Effector memory CD4-positive, alpha-beta T cell (primary cell): ENCODE measurements around the gene CDHR4.
A peak's percentile ranks its signal among the peaks of the same experiment; 100 is the strongest.

ENCODE experiments used
- DNase-seq, 3 donors: peaks; one replicate each; pipeline ENCODE4 v3.0.0-alpha.2; 2020
- H3K27ac ChIP-seq: 2 replicates; pipeline ENCODE4 v1.7.0; 2013; ENCODE audit warnings: mild to moderate bottlenecking, low read length, moderate library complexity; ENCODE audit not compliant: insufficient read depth, poor library complexity, severe bottlenecking
- H3K27me3 ChIP-seq: replicated peaks from 2 replicates; pipeline ENCODE4 v1.7.0; 2013; ENCODE audit warnings: mild to moderate bottlenecking, low read length; ENCODE audit not compliant: insufficient read depth, control insufficient read depth, poor library complexity, severe bottlenecking
- H3K36me3 ChIP-seq: 2 replicates; pipeline ENCODE4 v1.7.0; 2013; ENCODE audit warnings: mild to moderate bottlenecking, low read length, moderate library complexity; ENCODE audit not compliant: control insufficient read depth, insufficient read depth
- H3K4me1 ChIP-seq: 2 replicates; pipeline ENCODE4 v1.7.0; 2013; ENCODE audit warnings: low read length, mild to moderate bottlenecking; ENCODE audit not compliant: control insufficient read depth, insufficient read depth, poor library complexity, severe bottlenecking
- H3K4me3 ChIP-seq: 2 replicates; pipeline ENCODE4 v1.7.0; 2013; ENCODE audit warnings: low read length, low read depth, mild to moderate bottlenecking; ENCODE audit not compliant: insufficient read depth, poor library complexity, severe bottlenecking
- H3K9me3 ChIP-seq: 2 replicates; pipeline ENCODE4 v1.7.0; 2013; ENCODE audit warnings: mild to moderate bottlenecking, low read length, moderate library complexity; ENCODE audit not compliant: control insufficient read depth

The CDHR4 gene

DNA sequence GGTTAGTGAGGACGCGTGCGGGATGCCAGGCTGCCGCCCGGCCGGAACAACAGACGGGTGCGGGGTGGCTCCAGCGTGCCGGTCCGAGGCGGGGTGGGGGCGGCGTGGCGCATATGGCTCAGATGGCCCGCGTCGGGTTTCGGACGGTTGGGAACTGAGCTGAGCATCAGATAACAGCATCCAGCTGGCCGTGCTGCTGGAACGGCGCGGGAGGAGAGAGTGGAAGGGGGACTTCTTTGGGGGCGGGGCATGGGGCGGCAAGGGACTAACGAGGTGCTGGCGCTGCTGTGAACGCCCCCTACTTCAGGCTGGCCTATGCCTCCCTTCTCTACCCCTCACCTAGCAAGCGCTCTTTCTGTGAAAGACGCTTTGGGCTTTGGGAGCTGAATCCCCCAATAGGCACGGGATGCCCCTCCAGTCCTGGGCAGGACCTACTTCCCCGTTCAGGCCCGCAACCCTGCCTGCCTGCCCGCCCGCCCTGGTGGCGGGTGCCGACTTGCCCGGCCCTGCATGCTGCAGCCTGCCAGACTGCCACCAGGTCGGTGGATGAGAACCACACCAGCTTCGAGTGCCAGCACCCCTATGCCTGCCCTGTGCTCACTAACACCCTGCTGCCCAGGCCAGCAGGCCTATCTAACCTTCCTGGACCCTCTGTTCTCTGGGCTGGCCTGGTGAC is 3.9 kb upstream of the CDHR4 start:
- H3K9me3 ChIP-seq = no peaks in the 10 kb centered on the region
- peaks cover 22% of the 10 kb centered on the region for H3K4me1 ChIP-seq
- no peaks in the 10 kb centered on the region for H3K27me3 ChIP-seq
- peak overlapping the region; percentile 77 for H3K27ac ChIP-seq
- H3K4me3 ChIP-seq = peak overlapping the region; percentile 71
- no peaks in the 10 kb centered on the region for H3K36me3 ChIP-seq
- DNase-seq = peak in 2 of 3 donors; percentile 32 to 48

DNA sequence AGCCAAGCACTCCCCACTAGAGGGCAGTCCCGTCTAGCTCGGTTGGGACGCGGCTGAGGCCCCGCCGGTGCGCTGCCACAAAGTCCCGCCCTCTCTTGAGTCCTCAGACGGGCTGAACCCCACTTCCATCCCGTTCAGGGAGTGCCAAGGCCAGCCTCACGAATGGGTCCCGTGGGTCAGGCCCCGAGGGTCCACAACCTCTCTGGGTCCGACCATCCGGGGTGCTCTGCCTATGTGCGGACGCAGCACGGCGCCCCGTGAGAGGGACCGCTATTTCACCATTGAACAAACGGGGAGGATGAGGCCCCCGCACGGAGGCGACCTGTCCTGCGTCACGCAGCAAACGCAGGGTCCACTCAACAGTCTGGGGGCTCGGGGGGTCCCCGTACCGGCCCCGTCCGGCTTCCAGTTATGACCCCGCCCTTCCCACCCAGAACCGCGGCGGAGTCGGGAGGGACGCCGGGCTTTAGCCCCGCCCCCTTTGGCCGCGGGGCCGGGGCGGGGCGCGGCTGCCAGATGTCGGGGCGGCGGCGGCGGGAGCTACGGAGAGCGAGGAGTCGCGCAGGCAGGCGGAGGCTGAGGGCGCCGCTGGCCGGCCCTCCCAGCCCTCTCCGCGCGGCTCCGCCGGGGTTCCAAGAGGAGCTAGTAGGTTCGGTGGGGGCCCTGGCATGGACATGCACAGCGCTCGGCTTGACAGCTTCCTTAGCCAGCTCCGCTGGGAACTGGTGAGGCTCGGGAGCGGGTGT is 3.2 kb upstream of the CDHR4 start, which contains the start of gene INKA1:
Gene INKA1, plus strand, starts transcription at position 543 of the 746 bp plus-strand sequence. Its CDS starts 132 bp downstream, at position 675.
- no peaks in the 10 kb centered on the region for H3K9me3 ChIP-seq

DNA sequence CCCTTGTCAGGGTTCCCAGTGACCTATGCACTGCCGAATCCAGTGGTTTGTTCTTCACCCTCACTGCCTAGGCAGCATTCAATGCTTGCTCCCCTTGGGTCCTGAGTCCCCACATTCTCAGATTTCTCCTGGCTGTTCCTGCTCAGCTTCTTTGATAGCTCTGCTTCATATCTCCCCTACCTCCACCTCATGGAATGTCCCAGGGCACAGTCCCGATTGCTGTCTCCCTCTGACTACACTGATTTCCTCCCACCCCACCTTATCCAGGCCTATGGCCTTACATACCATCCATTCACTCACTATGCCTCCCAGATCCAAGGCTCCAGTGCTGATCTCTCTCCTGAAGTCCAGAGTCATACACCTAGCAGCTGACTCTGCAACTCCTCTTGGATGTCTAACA is 1.5 kb upstream of the CDHR4 start:
- H3K27me3 ChIP-seq = no peaks in the 10 kb centered on the region
- H3K4me1 ChIP-seq = peaks cover 10% of the 10 kb centered on the region
- H3K4me3 ChIP-seq = no peak overlapping the region
- no peak overlapping the region for H3K27ac ChIP-seq
- no peaks in the 10 kb centered on the region for H3K9me3 ChIP-seq
- no peaks in the 10 kb centered on the region for H3K36me3 ChIP-seq
- no peak for DNase-seq

More for the DNA sequence above, 3.2 kb upstream of the CDHR4 start, which contains the start of gene INKA1:
- Histone ChIP-seq H3K4me1 (peaks cover 22% of the 10 kb centered on the region), H3K36me3 (no peaks in the 10 kb centered on the region), H3K27ac (peak within 1 kb of the TSS; percentile 77), H3K27me3 (no peaks in the 10 kb centered on the region), H3K4me3 (peak within 1 kb of the TSS; percentile 71)
- DNase-seq = peak; percentile 74 to 82 (median 76)

DNA sequence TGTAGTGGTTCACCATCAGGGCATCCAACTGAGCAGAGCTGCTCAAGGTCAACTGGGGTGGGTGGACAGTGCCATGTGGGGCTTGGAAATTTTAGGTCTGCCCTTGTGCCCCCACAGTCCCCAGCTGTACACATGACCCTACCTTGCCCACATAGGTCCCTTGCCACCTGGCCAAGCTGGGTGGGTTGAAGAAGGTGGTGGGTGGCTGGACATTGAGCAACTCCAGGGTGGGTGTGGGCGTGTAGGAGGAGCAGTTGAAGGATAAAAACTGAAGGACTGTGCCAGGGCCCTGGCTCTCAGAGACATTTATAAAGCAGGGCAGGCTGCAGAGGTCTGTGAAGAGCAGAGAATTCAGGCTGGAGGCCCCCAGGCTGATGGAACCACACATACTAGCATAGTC is 568 bp downstream of the CDHR4 start:
- H3K27ac ChIP-seq = no peak overlapping the region
- H3K9me3 ChIP-seq = no peaks in the 10 kb centered on the region
- no peaks in the 10 kb centered on the region for H3K36me3 ChIP-seq
- peaks cover 6% of the 10 kb centered on the region for H3K4me1 ChIP-seq
- no peak for DNase-seq
- H3K4me3 ChIP-seq = no peak overlapping the region
- H3K27me3 ChIP-seq = no peaks in the 10 kb centered on the region

DNA sequence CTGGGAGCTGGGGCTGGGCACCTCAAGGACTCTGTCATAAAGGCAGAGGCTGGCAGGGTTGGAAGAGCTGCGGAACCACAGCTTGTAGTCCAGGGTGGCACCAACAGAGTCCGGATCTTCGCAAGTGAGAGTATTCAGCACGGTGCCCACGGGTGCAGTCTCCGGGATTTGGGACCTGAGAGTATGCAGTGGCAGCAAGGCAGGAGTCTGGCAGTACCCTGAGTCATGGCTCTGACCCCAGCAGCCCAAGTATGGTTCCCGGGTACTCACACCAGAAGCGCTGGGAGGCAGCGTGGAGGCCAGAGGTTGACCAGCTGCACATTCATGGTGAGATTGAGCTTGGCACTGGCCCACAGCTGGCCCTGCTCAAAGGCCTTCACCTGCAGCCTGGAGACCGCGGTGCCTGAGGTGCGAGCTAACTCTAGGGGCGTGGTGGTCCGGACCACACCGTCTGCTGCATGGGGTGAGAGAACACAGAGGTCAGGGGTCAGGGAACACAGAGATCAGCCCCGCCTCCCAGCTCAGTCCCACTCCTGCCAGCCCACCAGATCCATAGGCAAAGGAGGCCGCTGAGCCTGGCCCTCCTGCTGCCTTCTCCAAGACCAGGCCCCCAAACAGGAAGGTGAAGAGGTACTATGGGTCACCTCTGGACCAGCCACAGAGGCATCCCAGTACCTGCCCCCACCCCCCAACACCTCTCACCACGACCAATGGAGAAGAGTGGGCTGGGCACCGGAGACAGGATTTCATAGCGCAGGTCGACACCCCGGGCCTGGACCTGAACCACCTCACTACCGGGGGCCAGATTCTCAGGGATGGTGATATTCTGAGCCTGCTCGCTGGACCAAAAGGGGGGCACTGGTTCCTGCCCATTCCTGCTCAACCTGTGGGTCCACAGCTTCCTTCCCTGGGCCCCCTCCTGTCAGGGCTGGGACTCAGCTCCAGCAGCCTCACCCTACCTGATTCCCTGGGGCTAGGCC is 4.5 kb downstream of the CDHR4 start:
- peaks cover 2% of the 10 kb centered on the region for H3K4me1 ChIP-seq
- H3K27ac ChIP-seq = no peak overlapping the region
- no peaks in the 10 kb centered on the region for H3K9me3 ChIP-seq
- no peaks in the 10 kb centered on the region for H3K36me3 ChIP-seq
- no peak overlapping the region for H3K4me3 ChIP-seq
- DNase-seq = no peak
- H3K27me3 ChIP-seq = no peaks in the 10 kb centered on the region

DNA sequence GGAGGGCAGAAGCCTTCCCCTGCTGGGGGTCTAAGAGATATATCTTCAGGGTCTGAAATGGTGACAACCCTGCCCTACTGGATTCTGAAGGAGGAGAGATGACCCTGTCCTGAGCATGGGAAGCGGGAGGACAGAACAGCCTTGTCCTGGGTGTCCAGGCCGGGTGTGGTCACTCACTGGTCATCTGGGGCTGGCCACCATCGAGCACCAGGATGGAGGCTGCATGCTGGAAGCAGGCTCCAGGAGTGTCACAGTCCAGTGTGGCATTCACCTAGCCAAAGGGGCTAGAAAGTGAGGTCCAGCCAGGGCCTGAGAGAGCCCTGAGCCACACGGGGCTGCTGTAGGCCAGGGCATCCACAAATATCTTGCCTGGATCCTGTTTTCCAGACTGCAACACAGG is 5.2 kb downstream of the CDHR4 start:
- H3K27me3 ChIP-seq = no peaks in the 10 kb centered on the region
- no peak overlapping the region for H3K4me3 ChIP-seq
- peaks cover 3% of the 10 kb centered on the region for H3K4me1 ChIP-seq
- no peak overlapping the region for H3K27ac ChIP-seq
- no peaks in the 10 kb centered on the region for H3K36me3 ChIP-seq
- DNase-seq = no peak
- no peaks in the 10 kb centered on the region for H3K9me3 ChIP-seq

DNA sequence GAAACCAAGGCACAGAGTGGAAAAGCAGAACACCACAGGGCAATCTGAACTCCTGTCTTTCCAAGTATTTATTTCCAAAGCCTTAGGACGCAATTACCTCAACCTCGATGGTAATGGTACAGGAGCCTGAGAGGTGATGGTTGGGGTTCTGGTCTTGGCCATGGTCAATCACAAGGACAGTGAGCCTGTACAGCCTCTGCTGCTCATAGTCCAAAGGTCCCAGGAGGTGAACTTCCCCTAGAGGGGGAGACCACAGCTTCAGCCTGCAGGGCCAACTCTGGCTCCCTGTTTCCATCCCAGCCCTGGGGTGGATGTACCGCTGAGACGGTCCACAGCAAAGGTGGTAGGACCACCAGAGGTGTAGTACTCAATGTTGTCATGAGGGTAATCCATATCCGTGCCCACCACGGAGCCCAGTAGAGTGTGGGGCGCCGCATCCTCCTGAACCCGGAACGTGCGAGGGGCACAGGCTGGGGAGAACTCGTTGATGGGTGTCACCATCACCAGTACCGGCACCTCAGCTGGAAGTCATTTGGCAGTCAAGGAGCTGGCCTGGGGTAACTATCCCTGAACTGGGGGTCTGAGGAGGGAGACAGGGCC is 6.1 kb downstream of the CDHR4 start:
- no peaks in the 10 kb centered on the region for H3K27me3 ChIP-seq

DNA sequence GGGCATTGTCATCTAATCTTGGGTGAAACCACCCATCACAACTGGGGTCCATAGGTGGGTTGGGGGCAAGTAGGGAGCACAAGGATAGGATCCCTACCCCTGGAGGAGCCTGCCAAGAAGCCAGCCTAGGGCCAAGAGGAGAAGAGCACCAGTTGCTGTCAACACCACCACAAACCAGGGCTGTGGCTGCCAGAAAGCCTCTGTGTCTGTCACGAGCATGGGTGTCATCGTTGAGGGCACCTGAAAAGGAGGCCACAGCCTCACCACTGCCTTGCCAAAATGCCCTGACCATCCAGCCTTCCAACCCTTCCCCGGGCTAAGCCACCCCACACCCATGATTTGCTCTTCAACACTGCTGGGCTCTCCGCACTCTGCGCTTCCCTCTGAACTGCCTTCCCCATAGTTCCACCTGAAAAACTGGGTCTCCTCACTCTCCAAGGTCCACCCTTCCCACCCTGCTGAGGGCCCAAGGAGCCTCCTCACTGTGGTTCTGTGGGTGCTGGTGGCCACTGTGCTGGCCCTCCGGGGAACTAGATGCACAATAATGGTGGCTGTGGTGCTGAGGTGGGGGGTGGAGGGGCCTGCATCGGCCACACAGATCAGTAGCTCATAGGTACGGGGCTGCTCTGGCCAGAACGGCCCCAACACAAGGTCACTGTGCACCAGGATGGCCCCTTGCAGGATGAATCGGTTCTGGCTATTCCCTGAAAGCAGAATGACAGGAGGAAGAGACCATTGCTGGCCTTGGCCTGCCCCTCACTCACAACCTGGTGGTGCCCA is 7.1 kb downstream of the CDHR4 start:
- DNase-seq = no peak
- Histone ChIP-seq H3K36me3 (no peaks in the 10 kb centered on the region), H3K27me3 (no peaks in the 10 kb centered on the region)

More for the DNA sequence above, 6.1 kb downstream of the CDHR4 start:
- H3K27ac ChIP-seq = no peak overlapping the region
- H3K9me3 ChIP-seq = no peaks in the 10 kb centered on the region
- H3K36me3 ChIP-seq = no peaks in the 10 kb centered on the region
- H3K4me1 ChIP-seq = peaks cover 3% of the 10 kb centered on the region
- DNase-seq = no peak
- no peak overlapping the region for H3K4me3 ChIP-seq

DNA sequence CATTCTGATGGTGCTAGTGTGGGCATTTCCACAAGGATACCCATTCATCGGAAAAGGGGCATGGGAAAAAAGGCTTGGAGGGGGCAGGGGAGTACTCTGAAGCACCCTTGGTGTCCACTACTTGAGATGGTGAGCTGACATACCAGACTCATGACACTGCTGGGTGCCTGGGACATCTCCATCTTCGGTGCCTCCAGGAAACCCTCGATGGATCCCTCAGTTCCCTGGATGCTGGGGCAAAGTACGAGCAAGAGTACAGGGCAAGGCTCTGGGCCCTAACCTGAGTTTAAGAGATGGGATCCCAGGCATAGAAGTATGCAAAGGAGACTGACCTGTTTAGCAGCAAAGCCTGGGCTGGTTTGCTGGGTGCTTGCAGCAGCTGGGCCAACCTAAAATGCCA is 8.1 kb downstream of the CDHR4 start:
- Histone ChIP-seq H3K27me3 (no peaks in the 10 kb centered on the region), H3K36me3 (no peaks in the 10 kb centered on the region), H3K4me3 (no peak overlapping the region), H3K4me1 (peaks cover 10% of the 10 kb centered on the region), H3K9me3 (no peaks in the 10 kb centered on the region), H3K27ac (no peak overlapping the region)
- DNase-seq = no peak

More for the DNA sequence above, 7.1 kb downstream of the CDHR4 start:
- peaks cover 3% of the 10 kb centered on the region for H3K4me1 ChIP-seq
- H3K4me3 ChIP-seq = no peak overlapping the region
- H3K9me3 ChIP-seq = no peaks in the 10 kb centered on the region
- no peak overlapping the region for H3K27ac ChIP-seq
